Activated T-cell treated with anti-CD3 and anti-CD28 coated beads for 48 hours (primary cell): ENCODE measurements around the gene SRD5A3.
A peak's percentile ranks its signal among the peaks of the same experiment; 100 is the strongest.

Experiments used
- DNase-seq: peaks from one replicate; pipeline ENCODE4 v3.0.0-alpha.2; 2020; ENCODE audit warnings: low read depth

Gene SRD5A3

GRCh38 chr4:55378617-55379467 lies 32.8 kb downstream of the SRD5A3 start:
- DNase-seq: no peak

DNA sequence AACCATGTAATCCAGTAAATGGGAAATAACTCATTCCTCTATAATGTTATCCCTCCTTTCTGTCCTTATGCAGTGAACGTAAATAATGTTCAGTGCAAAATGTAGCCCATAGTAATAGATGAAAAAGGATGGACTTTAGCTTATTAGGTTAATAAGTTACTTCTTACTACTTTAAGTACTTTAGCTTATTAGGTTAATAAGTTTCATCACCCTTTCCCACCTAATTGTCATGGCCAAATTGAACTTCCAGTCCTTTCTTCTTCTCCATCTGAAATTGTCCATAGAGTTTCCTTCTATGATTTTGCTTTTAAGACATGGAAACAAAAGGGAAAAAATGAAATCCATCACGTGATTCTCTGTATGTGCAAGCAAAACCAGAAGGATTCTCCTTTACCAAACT lies 34.5 kb downstream of the SRD5A3 start:
- DNase-seq: no peak

DNA sequence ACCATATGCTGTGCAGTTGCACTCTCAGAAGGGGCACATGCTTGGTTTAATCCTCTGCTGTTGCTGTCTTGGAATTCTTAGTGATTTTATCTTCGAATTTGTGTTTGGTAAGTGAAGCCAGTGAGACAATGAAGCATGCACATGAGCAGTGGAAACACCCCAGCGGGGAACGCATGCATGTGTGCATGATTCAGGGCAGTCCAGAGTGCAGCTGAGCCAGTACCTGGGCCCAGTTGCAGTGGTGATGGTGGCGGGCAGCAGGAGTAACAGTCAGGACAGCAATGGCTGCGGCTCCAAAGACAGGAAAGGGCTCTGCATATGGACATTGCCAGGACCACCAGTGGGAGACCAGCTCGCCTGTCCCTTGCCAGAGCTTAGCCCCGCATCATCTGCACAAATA lies 35.5 kb downstream of the SRD5A3 start:
- no peak for DNase-seq

DNA sequence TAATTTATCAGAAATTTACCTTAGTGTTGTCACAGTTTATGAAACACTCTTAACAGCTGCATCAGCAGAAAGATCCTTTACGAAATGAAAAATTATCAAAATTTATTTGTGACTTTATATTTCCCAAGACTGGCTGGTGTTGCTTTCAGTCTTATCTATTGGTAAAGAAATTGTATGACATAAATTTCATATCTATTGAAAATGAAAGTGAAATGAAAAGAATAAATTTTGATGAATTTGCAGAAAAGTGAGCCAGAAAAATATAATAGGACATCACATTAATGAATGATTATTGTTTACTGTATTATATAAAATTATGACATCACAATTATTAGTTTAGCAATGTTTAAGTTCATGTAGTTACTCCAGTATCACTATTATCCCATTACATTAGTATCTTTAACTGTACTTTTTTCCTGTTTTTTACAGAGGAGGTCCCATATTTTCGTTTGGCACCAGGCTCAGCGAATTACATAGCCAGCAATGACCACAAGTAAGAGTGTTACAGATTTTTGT lies 36.5 kb downstream of the SRD5A3 start:
- no peak for DNase-seq

GRCh38 chr4:55385201-55385649 lies 39.2 kb downstream of the SRD5A3 start:
- no peak for DNase-seq

DNA sequence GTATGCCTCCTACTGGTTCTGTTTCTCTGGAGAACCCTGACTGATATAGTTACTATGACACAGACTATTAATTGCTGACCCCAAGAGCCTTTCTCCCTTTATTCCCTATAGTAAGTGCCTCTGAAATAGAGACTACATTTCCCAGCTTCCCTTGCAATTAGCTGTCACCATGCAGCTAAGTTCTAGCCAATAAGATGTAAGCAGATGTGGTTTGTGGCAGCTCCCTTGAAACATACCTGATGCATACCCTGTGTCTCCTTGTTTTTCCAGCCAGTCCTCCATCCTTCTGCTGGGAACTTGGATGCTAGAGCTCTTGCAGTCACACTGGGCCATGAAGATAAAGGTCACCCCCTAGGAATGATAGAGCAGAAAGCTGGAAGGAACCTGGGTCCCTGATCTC lies 40.0 kb downstream of the SRD5A3 start:
- no peak for DNase-seq

- no peak for DNase-seq
Measured at GRCh38 chr4:55386840-55387239, 40.8 kb downstream of the SRD5A3 start.

DNA sequence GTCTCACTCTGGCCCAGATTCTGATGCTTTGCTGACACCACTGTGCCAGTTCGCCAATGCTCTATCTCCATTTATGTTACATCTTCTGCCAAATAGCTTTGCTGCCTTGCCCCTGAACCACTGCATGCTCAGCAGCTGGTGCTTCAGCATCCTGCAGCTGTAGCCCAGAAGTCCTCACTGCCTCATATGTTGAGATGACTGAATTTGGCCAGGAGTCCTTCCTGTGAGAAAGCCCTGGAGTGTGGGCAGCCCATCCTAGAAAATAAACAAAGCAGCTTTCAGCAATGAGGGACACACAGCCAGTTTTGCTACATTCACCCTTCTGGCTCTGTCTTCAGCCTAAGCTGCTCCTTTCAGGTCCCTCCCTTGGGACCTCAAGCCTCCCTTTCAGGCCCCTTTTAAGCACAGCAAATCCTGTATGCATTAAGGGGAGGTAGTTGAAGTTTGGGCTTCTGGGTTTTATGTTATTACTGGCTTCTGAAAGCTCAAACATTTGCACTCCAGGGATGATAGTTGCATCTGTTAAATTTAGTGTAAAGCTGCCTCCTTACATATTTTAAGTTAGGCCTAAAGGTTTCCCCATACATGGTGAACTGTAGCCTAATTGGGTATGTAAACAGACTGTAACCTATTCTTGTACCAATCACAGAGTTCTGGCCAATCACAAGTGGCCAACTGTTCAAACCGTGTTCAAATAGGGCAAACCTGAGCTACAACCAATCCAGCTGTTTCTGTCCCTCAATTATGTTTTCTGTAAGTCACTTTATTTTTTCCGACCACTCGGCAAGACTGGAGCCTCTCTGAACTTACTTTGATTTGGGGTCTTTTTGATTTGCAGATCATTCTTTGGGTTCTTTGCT lies 47.6 kb downstream of the SRD5A3 start:
- DNase-seq: no peak

DNA sequence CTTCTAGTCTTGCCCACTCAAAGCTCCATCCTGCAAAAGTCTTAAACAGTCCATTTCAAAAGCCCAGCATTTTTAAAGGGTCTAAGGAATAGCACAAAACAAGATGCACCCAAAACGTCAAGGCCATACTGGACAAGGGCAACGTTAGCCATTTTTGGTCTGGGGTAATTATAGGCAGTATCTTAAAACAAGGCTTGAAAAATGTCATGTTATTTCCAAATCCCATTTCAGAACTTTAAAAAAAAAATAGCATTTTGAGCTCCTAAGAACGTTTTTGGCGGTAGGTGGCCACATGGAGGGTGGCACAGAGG lies 49.1 kb downstream of the SRD5A3 start:
- DNase-seq: no peak

GRCh38 chr4:55395529-55396307 lies 49.7 kb downstream of the SRD5A3 start, which contains the start of gene TMEM165:
Gene TMEM165 (plus strand): TSS chr4:55395957. CDS start chr4:55396190, 233 bp downstream.
- peak; percentile 89 for DNase-seq

DNA sequence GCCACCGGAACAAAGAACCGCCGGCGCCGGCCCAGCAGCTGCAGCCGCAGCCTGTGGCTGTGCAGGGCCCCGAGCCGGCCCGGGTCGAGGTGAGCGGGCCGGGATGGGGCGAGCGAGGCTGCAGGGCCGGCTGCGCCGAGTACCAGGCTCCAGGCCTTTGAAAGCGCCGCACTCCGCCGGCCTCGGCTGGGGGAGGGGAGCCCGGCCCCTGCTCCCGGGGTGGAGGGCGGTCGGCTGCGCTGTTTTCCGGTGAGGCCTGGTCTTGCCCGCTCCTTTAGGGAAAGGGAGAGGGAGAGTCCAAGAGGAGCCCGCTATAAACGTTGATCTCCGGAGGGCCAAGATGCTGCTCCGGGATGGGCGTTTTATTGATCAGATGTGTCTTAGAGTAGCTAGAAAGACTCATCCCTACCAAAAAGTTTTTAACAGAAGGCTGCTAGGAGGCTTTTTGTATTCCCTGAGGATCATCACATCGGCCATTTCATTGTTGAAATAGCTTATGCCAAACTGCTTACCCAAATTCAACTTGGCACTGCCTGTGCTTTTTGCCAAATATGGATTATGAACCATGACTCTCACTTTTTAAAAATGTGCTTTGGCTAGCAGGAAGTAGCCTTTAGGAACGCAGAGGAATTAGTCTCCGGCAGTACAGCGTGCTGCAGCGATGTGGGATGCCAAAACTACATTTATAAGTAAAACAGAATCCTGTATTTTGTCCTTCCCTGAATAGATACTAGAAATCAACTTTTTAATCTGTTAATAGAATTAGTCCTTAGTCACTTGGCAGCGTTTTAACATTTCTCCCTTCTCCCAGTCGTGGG lies 50.5 kb downstream of the SRD5A3 start:
- DNase-seq: peak; percentile 27

DNA sequence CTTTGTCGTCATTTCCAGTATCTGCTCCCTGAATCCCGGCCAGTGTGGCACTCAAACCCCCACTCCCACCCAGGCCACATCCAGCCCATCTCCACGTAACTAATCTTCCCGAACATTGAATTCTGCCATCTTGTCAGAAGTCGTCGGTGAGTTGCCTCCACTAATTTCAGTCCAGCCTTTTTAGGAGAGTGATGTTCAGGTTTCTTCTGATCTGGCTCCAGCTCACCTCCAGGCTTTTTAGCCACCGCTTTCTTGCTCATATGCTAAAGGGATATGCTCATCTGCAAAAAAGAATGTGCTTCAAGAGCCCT lies 51.0 kb downstream of the SRD5A3 start:
- no peak for DNase-seq

DNA sequence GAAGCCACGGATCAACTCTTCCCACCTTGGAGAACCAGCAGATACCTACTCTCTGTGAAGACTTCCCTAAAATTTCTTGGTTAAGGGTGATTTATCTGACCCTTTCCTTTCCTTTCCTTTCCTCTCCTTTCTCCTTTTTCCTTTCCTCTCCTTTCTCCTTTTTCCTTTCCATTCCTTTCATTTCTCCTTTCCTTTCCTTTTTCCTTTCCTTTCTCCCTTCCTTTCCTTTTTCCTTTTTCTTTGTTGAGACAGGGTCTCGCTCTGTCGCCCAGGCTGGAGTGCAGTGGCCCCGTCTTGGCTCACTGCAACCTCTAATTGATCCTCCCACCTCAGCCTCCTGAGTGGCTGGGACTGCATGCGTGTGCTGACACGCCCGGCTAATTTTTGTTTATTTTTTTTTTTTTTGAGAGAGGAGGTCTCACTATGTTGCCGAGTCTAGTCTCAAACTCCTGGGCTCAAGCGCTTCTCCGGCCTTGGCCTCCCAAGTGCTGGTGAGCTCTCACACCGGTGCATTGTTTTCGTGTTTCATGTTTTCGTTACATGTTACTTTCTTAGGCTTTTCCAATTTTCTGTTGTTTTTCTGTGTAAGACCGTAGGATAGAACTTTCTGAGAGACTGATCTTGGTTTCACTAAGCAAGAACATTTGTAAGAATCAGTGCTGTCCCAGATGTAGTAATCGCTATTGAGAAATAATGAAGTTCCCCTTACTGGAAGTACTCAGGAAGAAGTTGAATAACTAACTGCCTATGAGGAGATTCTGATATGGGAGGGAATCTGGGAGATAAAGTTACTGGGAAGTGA lies 51.7 kb downstream of the SRD5A3 start:
- DNase-seq: no peak

DNA sequence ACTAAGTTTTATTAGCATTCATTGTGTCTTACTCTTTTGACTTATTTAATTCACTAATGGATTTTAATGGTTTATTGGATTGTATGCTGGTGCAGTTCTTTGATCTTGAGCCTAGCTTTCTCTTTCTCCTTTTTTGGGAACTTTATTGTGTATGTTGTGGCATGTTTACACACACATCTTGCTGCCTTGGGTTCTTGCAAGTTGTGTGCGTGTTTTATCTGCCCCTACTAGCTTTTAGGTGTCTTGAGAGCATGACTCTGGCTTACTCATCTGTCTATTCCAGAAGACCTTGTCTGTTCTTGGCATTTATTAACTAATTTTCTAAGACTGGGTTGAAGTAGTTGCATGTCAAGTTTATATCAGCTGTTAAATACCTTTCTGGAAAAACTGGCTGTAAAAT lies 52.4 kb downstream of the SRD5A3 start:
- DNase-seq: no peak

GRCh38 chr4:55398966-55399365 lies 52.9 kb downstream of the SRD5A3 start:
- DNase-seq: no peak

DNA sequence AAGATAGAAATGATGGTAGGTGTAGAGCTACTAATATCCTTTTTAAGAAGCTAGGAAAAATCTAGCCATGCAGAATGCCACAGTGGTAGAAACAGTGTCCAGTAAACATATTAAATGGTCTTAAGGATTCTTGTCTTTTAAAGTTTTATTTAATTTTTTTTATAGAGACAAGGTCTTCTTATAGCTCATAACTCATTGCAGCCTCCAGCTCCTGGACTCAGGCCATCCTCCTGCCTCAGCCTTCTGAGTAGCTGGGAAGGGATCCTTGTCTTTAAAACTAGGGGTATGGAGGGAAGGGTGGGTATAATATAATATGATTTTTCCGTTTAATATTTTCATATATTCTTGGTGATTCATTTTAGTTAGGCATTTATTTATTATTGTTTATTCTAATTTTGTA lies 53.5 kb downstream of the SRD5A3 start:
- DNase-seq: no peak

- no peak for DNase-seq
Measured at GRCh38 chr4:55405073-55405472, 59.0 kb downstream of the SRD5A3 start.

DNA sequence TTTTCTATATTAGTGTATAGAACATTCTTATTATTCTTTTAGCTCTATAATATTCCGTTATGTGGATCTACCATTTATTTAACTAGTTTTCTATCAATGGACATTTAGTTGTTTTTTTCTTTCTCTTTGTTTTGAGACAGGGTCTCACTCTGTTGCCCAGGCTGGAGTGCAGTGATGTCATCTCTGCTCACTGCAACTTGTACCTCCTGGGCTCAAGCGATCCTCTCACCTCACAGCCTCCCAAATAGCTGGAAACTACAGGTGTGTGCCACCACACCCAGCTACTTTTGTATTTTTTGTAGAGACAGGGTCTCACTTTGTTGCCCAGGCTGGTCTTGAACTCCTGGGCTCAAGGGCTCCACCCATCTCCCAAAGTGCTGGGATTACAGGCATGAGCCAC lies 60.5 kb downstream of the SRD5A3 start:
- no peak for DNase-seq

- no peak for DNase-seq
Measured at GRCh38 chr4:55407119-55407518, 61.1 kb downstream of the SRD5A3 start.

GRCh38 chr4:55407764-55408163 lies 61.7 kb downstream of the SRD5A3 start:
- no peak for DNase-seq
